Astrocyte of the spinal cord (primary cell): Measurements from ENCODE around the gene ADAMTSL3.

Experiments
- DNase-seq: peaks from one replicate; pipeline ENCODE4 v3.0.0; 2011; ENCODE audit warnings: low read depth, low spot score
- H3K4me3 ChIP-seq: 2 replicates; pipeline ENCODE4 v1.5.1; 2011; ENCODE audit warnings: low read depth, mild to moderate bottlenecking, low read length, moderate library complexity
- in situ Hi-C: cut with HindIII; loops from 2 replicates; pipeline ENCODE4 v1.10.0; 2017; ENCODE audit warnings: low sequenced_read_pairs
- TF ChIP-seq, protein P1 (sequence below): IDR thresholded peaks from 2 replicates; pipeline ENCODE4 v1.5.1; 2012; ENCODE audit warnings: low read depth, mild to moderate bottlenecking, low read length, inconsistent platforms

ADAMTSL3 gene

GRCh38 chr15:83842281-83842680 lies 188.4 kb downstream of the ADAMTSL3 start:
- in situ Hi-C loops: no loop called here
- no peak overlapping the region for H3K4me3 ChIP-seq
- TF ChIP-seq, protein P1, sequence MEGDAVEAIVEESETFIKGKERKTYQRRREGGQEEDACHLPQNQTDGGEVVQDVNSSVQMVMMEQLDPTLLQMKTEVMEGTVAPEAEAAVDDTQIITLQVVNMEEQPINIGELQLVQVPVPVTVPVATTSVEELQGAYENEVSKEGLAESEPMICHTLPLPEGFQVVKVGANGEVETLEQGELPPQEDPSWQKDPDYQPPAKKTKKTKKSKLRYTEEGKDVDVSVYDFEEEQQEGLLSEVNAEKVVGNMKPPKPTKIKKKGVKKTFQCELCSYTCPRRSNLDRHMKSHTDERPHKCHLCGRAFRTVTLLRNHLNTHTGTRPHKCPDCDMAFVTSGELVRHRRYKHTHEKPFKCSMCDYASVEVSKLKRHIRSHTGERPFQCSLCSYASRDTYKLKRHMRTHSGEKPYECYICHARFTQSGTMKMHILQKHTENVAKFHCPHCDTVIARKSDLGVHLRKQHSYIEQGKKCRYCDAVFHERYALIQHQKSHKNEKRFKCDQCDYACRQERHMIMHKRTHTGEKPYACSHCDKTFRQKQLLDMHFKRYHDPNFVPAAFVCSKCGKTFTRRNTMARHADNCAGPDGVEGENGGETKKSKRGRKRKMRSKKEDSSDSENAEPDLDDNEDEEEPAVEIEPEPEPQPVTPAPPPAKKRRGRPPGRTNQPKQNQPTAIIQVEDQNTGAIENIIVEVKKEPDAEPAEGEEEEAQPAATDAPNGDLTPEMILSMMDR: no peak
- DNase-seq: no peak

DNA sequence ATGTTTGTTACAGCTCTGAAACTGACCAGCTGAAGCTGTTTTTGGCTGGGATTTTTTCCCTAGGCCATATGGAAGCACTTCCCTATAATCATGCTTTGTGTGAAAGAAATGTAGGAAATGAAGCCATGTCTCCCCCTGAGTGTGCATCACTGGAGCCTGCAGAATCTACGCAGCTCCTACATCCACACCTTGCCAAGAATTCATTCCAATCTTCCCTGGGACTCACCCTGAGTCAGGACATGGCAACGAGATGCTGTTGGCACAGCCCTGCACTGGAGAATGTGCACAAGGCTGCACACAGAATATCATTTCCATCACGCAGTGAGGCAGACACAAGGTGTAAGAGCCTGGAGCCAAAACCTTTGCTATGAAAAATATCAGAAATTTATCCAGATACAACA lies 189.5 kb downstream of the ADAMTSL3 start:
- no peak for DNase-seq
- TF ChIP-seq, protein P1: no peak
- in situ Hi-C loops: no loop called here
- H3K4me3 ChIP-seq: no peak overlapping the region

GRCh38 chr15:83844742-83845141 lies 190.8 kb downstream of the ADAMTSL3 start:
- in situ Hi-C loops: no loop called here
- DNase-seq: no peak
- TF ChIP-seq, protein P1: no peak
- H3K4me3 ChIP-seq: no peak overlapping the region

DNA sequence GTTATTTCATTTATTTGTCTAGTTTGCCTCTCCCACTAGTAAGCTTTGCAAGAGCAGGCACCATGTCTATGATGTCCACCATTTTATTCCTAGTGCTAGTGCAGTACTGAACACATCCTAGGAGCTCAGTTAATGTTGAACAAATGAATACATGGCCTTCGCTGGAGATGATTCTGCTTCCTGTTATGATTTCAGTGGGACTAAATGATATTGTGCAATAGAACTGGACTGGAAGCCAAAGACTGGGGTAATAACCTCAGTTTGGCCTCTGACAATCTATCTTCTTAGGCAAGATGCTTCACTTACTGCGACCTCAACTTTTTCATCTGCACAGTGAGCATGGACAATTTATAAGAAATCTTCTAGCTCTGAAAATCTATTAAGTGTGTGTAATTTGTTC lies 191.3 kb downstream of the ADAMTSL3 start:
- TF ChIP-seq, protein P1: no peak
- peak; percentile 25 for DNase-seq
- in situ Hi-C loops: no loop called here
- no peak overlapping the region for H3K4me3 ChIP-seq

DNA sequence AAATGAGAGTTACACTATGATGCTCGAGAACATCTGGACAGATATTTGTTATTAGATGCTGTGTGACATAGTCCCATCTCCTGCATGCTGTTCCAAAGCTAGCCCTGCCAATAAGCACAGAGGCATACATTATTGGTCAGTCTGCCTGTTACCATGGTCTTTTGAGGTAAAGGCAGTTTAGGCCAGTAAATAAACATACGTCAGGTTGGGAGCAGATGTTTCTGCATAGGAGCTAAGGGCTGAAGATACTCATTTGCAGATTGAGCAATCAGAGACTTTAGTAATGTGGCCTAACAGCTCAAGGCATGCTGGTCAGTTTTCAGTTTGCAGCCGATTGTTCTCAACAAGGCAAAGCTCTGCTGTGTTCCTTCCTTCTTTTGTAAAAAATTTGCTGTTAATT lies 192.9 kb downstream of the ADAMTSL3 start:
- in situ Hi-C loops: no loop called here
- H3K4me3 ChIP-seq: no peak overlapping the region
- TF ChIP-seq, protein P1: no peak
- peak; percentile 15 for DNase-seq

DNA sequence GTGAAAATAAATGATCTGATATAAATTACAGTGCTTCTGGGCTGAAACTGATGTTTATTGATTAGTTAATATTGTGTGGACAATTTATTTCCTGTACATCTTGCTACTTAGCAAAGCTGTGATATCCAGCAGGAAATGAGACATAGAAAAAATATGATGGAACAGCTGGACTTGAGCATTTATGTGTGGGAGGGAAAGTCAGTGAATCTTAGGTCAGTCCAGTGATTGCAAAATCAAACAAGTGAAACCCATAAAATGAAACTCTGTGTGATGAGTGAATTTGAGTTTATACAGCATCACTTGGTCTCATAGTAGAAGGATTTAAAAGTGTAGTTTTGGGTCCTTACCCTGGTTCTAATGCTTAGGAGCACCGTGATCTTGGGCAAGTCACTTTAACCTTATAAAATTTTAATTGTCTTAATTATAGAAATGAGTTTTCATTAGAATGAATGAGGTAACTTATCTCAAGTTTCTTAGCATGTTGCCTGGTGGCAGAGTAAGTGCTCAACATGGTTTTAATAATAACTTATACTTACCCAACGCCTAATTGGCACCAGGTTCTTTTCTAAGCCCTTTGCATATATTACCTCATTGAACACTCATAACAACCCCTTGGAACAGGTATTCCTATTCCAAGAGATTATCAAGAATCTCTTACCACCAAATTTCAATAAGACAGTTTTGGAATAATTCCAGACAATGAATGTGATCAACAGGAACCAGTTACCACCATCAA lies 194.6 kb downstream of the ADAMTSL3 start:
- TF ChIP-seq, protein P1: no peak
- in situ Hi-C loops: no loop called here
- H3K4me3 ChIP-seq: no peak overlapping the region
- DNase-seq: peak; percentile 67

DNA sequence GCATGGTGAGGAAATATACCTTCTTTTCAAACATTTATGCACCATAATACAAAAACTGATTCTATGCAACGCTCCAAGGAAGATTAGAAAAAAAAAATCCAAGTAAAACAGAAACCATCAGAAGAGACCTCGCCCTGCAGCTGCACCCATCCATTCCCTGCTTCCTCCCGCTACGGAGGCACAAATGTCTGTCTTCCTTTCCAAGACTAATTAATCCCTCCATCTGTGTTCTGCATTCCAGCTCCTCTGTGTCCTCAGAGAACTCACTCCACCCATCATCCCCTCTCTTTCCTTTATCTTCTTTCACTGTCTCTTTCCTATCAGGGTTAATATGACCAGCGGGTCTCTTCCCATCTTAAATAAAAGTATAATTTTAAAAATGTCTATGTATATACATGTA lies 196.1 kb downstream of the ADAMTSL3 start:
- in situ Hi-C loops: no loop called here
- no peak overlapping the region for H3K4me3 ChIP-seq
- DNase-seq: no peak
- TF ChIP-seq, protein P1: no peak
